Ovary (tissue), 3 donors: ENCODE measurements around the gene ZSCAN25.

Experiments used
- CTCF ChIP-seq, 3 donors: fragments of 450-650 bp in 2 of 3; fragments of 200-600 bp in 1 of 3; IDR thresholded peaks; one replicate each; pipeline versions ENCODE4 v1.5.1 to v1.8.0; 2016 to 2022; ENCODE audit warnings: antibody characterized with exemption in 3 of 3, mild to moderate bottlenecking in 1 of 3
- EP300 ChIP-seq: sonication (generic); formaldehyde crosslinking; IDR thresholded peaks from one replicate; pipeline ENCODE4 v1.6.1; 2017; ENCODE audit warnings: antibody characterized with exemption
- POLR2A ChIP-seq: fragments of 450-650 bp; IDR thresholded peaks from one replicate; pipeline ENCODE4 v1.6.1; 2017; ENCODE audit warnings: antibody characterized with exemption, mild to moderate bottlenecking, moderate library complexity
- donor health status: DM: no; HTN: no; CAD: no.

GRCh38 chr7:99667179-99667578, 50.4 kb downstream of the ZSCAN25 start:
- TF ChIP-seq CTCF (IDR thresholded peaks at IDR 0.05) (no peak), POLR2A (no peak), EP300 (no peak)
